IMR-90 (cell line): Measurements from ENCODE around the gene VWA5A. TPM values are rescaled to one million over a fixed set of nuclear protein-coding genes. Genes with fewer than 3 reads are reported as not detected.

Experiments
- ATAC-seq: fragments of 200-7000 bp; cut with Tn5 transposase; 2 replicates; pipeline ENCODE4 v1.9.1; 2020; ENCODE audit warnings: low read depth, mild to moderate bottlenecking, moderate library complexity
- BruUV-seq: library from RNA; stranded (reverse); fragments of 400-500 nt; replicated peaks from 2 replicates; lab custom pipeline; 2021; lab: Mats Ljungman, UMichigan
- CTCF ChIA-PET: fragments of 300-600 bp; formaldehyde crosslinking; extraction: SDS; loops from one replicate; lab custom pipeline; 2021; ENCODE audit warnings: antibody characterized with exemption; lab: Yijun Ruan, JAX
- POLR2A ChIA-PET: fragments of 300-600 bp; sonication (Branson Sonifier 250); formaldehyde crosslinking; loops from one replicate; lab custom pipeline; 2022; ENCODE audit warnings: antibody characterized with exemption; ENCODE audit not compliant: unreplicated experiment; lab: Charles Lee
- DNase-seq: peaks from one replicate; pipeline ENCODE4 v3.0.0; 2013
- H2AFZ ChIP-seq: replicated peaks from 2 replicates; pipeline ENCODE3; 2013; ENCODE audit warnings: low read length, mild to moderate bottlenecking; ENCODE audit not compliant: poor library complexity
- H2AK5ac ChIP-seq: 2 replicates; pipeline ENCODE4 v1.6.1; 2013; ENCODE audit warnings: low read depth, low read length, inconsistent platforms
- H2AK9ac ChIP-seq: replicated peaks from 2 replicates; pipeline ENCODE3; 2013; ENCODE audit warnings: mild to moderate bottlenecking, low read depth, low read length, moderate library complexity; ENCODE audit not compliant: poor library complexity
- H2BK120ac ChIP-seq: 2 replicates; pipeline ENCODE4 v1.6.1; 2013; ENCODE audit warnings: low read depth, low read length, inconsistent platforms
- H2BK15ac ChIP-seq: 3 replicates; pipeline ENCODE4 v1.6.1; 2013; ENCODE audit warnings: low read depth, low read length, inconsistent platforms
- H2BK20ac ChIP-seq: 2 replicates; pipeline ENCODE4 v1.6.1; 2013; ENCODE audit warnings: low read depth, mild to moderate bottlenecking, inconsistent platforms, low read length, moderate library complexity
- H2BK5ac ChIP-seq: 2 replicates; pipeline ENCODE4 v1.6.1; 2013; ENCODE audit warnings: mild to moderate bottlenecking, low read depth, low read length, inconsistent platforms; ENCODE audit not compliant: poor library complexity, severe bottlenecking
- H3K14ac ChIP-seq: replicated peaks from 2 replicates; pipeline ENCODE4 v1.6.1; 2013; ENCODE audit warnings: low read depth, low read length, inconsistent platforms
- H3K18ac ChIP-seq: 2 replicates; pipeline ENCODE4 v1.6.1; 2013; ENCODE audit warnings: low read depth, low read length, control low read depth
- H3K23ac ChIP-seq: 2 replicates; pipeline ENCODE4 v1.6.1; 2013; ENCODE audit warnings: low read depth, low read length, inconsistent platforms
- H3K27ac ChIP-seq: 2 replicates; pipeline ENCODE4 v1.5.1; 2013; ENCODE audit warnings: mild to moderate bottlenecking, control low read depth, low read length; ENCODE audit not compliant: insufficient read depth
- H3K27me3 ChIP-seq: 2 replicates; pipeline ENCODE4 v1.6.1; 2013; ENCODE audit warnings: low read length; ENCODE audit not compliant: control insufficient read depth, insufficient read depth
- H3K36me3 ChIP-seq: 2 replicates; pipeline ENCODE4 v1.6.1; 2013; ENCODE audit warnings: low read length, mixed read lengths; ENCODE audit not compliant: control insufficient read depth, insufficient read depth
- H3K4ac ChIP-seq: 2 replicates; pipeline ENCODE4 v1.6.1; 2013; ENCODE audit warnings: low read depth, low read length, inconsistent platforms
- H3K4me1 ChIP-seq: 2 replicates; pipeline ENCODE4 v1.6.1; 2013; ENCODE audit warnings: low read length, mixed read lengths; ENCODE audit not compliant: control insufficient read depth, insufficient read depth
- H3K4me2 ChIP-seq: 2 replicates; pipeline ENCODE4 v1.6.1; 2013; ENCODE audit warnings: low read depth, mild to moderate bottlenecking, control low read depth, low read length, moderate library complexity
- H3K4me3 ChIP-seq: 2 replicates; pipeline ENCODE4 v1.5.1; 2013; ENCODE audit warnings: low read depth, mild to moderate bottlenecking, control low read depth, low read length, moderate library complexity; ENCODE audit not compliant: insufficient read depth
- H3K56ac ChIP-seq: 2 replicates; pipeline ENCODE4 v1.6.1; 2013; ENCODE audit warnings: low read length, inconsistent platforms; ENCODE audit not compliant: insufficient read depth; ENCODE audit errors: extremely low read depth
- H3K79me1 ChIP-seq, 2 experiments: 2 replicates each; pipeline ENCODE4 v1.6.1; 2013; ENCODE audit warnings: low read length in 2 of 2, inconsistent platforms in 1 of 2, low read depth in 1 of 2
- H3K9ac ChIP-seq: 2 replicates; pipeline ENCODE4 v1.6.1; 2013; ENCODE audit warnings: low read depth, low read length, control low read depth
- H3K9me1 ChIP-seq: 2 replicates; pipeline ENCODE4 v1.6.1; 2013; ENCODE audit warnings: low read length, inconsistent platforms; ENCODE audit not compliant: insufficient read depth
- H3K9me3 ChIP-seq: 2 replicates; pipeline ENCODE4 v1.6.1; 2013; ENCODE audit warnings: low read length; ENCODE audit not compliant: control insufficient read depth, insufficient read depth
- H4K20me1 ChIP-seq: 2 replicates; pipeline ENCODE4 v1.6.1; 2013; ENCODE audit warnings: low read length, inconsistent platforms; ENCODE audit not compliant: insufficient read depth
- H4K5ac ChIP-seq: 2 replicates; pipeline ENCODE4 v1.6.1; 2013; ENCODE audit warnings: mild to moderate bottlenecking, low read depth, low read length, control low read depth
- H4K8ac ChIP-seq, 2 experiments: 2 replicates each; pipeline ENCODE4 v1.6.1; 2013; ENCODE audit warnings: low read depth in 2 of 2, low read length in 2 of 2, control low read depth in 1 of 2, inconsistent platforms in 1 of 2
- H4K91ac ChIP-seq: 2 replicates; pipeline ENCODE4 v1.6.1; 2013; ENCODE audit warnings: low read depth, low read length, inconsistent platforms; ENCODE audit not compliant: insufficient read depth
- BHLHE40 ChIP-seq: fragments of 150-350 bp; IDR thresholded peaks from 2 replicates; pipeline ENCODE4 v1.6.1; 2016; ENCODE audit warnings: mild to moderate bottlenecking, low read depth, low read length
- CEBPB ChIP-seq: IDR thresholded peaks from 2 replicates; pipeline ENCODE4 v1.6.1; 2012; ENCODE audit warnings: low read depth, low read length, improper control_type of control experiment
- CHD1 ChIP-seq: IDR thresholded peaks from 2 replicates; pipeline ENCODE4 v1.6.1; 2012; ENCODE audit warnings: low read depth, low read length, improper control_type of control experiment
- FOS ChIP-seq: fragments of 150-350 bp; IDR thresholded peaks from 2 replicates; pipeline ENCODE4 v1.6.1; 2016; ENCODE audit warnings: low read depth, low read length
- MAZ ChIP-seq: IDR thresholded peaks from 2 replicates; pipeline ENCODE4 v1.6.1; 2012; ENCODE audit warnings: low read depth, mild to moderate bottlenecking, low read length, improper control_type of control experiment, moderate library complexity, borderline replicate concordance
- MXI1 ChIP-seq: IDR thresholded peaks from 2 replicates; pipeline ENCODE4 v1.6.1; 2012; ENCODE audit warnings: low read depth, mild to moderate bottlenecking, low read length, moderate library complexity, borderline replicate concordance
- NFE2L2 ChIP-seq: fragments of 150-350 bp; IDR thresholded peaks from 2 replicates; pipeline ENCODE4 v1.6.1; 2016; ENCODE audit warnings: low read depth, mild to moderate bottlenecking, low read length
- POLR2A ChIP-seq: IDR thresholded peaks from 2 replicates; pipeline ENCODE4 v1.6.1; 2012; ENCODE audit warnings: mild to moderate bottlenecking, low read depth, low read length
- RAD21 ChIP-seq: IDR thresholded peaks from 2 replicates; pipeline ENCODE4 v1.6.1; 2012; ENCODE audit warnings: low read length, improper control_type of control experiment
- RFX5 ChIP-seq: IDR thresholded peaks from 2 replicates; pipeline ENCODE4 v1.8.0; 2012; ENCODE audit warnings: low read depth, mild to moderate bottlenecking, low read length, moderate library complexity
- SMC3 ChIP-seq: fragments of 150-350 bp; IDR thresholded peaks from 2 replicates; pipeline ENCODE4 v1.6.1; 2016; ENCODE audit warnings: low read depth, mild to moderate bottlenecking, antibody characterized with exemption, low read length, moderate library complexity
- WGBS, 2 experiments: methylation state at CpG; one replicate each; pipeline versions ENCODE4 v1.1.5 to v1.1.7; 2013; ENCODE audit warnings: missing lambda C conversion rate in 2 of 2; ENCODE audit not compliant: insufficient read length in 1 of 2; ENCODE audit errors: extremely low coverage in 2 of 2; 5-methylcytosine and 5-hydroxymethylcytosine counted together
- dilution Hi-C: fragments of 300-500 bp; cut with HindIII; formaldehyde crosslinking; loops from one replicate; pipeline ENCODE4 v1.14.3; 2018; ENCODE audit warnings: low sequenced_read_pairs; ENCODE audit not compliant: unreplicated experiment
- in situ Hi-C: fragments of 300-500 bp; cut with MboI; formaldehyde crosslinking; loops from 3 replicates; pipeline ENCODE4 v1.14.3; 2019; ENCODE audit warnings: low sequenced_read_pairs, inconsistent platforms, mixed read lengths
- intact Hi-C: fragments of 100-400 bp; cut with micrococcal nuclease; formaldehyde crosslinking; loops from 2 replicates; pipeline ENCODE4 v1.10.0; 2022
- polyA plus RNA-seq, 3 experiments: library from polyadenylated mRNA; depleted of rRNA; stranded (reverse); fragments of >200 nt; gene quantifications; 2 replicates each; pipeline ENCODE4 v1.2.3, GENCODE V29; 2012; ENCODE audit warnings: low replicate concordance in 1 of 3
- total RNA-seq: library from RNA; depleted of rRNA; stranded (reverse); fragments of >200 nt; gene quantifications from 2 replicates; pipeline ENCODE4 v1.2.3, GENCODE V29; 2012
- TF ChIP-seq, protein P1 (sequence below): fragments of 150-350 bp; IDR thresholded peaks from 2 replicates; pipeline ENCODE4 v1.6.1; 2017; ENCODE audit warnings: mild to moderate bottlenecking, antibody characterized with exemption, low read length, low read depth
- TF ChIP-seq, protein P2 (sequence below): conservative IDR thresholded peaks from 2 replicates; pipeline ENCODE4 v1.5.1; 2012; ENCODE audit warnings: mild to moderate bottlenecking, low read depth, low read length, improper control_type of control experiment

Gene VWA5A
- total and polyA plus RNA-seq, 2 of the 4 experiments (the other 2 are of a cell fraction): 5.6 to 6.8 TPM

DNA sequence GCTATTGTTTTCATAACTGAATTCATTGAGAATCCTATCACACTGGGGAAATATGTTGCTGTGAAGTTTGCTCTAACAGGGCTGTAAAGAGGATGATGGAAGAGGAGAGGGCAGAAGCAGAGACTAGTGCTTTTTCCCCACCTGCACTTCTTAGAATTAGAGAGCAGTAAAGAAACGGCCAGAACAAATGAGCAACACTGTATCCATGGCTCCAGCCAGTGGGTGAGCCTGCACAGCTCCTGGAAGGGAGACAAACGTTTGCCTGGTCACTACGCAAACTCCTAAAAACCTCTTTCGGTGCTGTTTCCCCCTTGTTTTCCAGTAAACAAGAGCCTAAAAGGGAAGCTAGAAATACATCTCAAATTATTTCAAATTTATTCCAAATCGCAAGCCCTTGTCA lies 45.7 kb downstream of the VWA5A start:
- H2AK9ac ChIP-seq: no peak overlapping the region
- no peak overlapping the region for H3K18ac ChIP-seq
- WGBS, 2 experiments: no CpG with 5 or more reads among the region's 5 CpGs
- H2AFZ ChIP-seq: no peak overlapping the region
- H3K4me2 ChIP-seq: no peak overlapping the region
- no peak overlapping the region for H2BK20ac ChIP-seq
- no peaks in the 10 kb centered on the region for H3K9me1 ChIP-seq
- H3K4ac ChIP-seq: no peak overlapping the region
- H3K14ac ChIP-seq: no peak overlapping the region
- no peak overlapping the region for H2AK5ac ChIP-seq
- H3K9ac ChIP-seq: no peak overlapping the region
- no peak for DNase-seq
- ChIA-PET CTCF (no interaction called here), POLR2A (no interaction called here)
- no TSS peak for BruUV-seq
- no peaks in the 10 kb centered on the region for H3K79me1 ChIP-seq
- intact Hi-C loops (no loop called here), dilution Hi-C loops (no loop called here), in situ Hi-C loops (no loop called here)
- peaks cover 3% of the 10 kb centered on the region; the same call in 1 of the 2 replicates for H3K27me3 ChIP-seq
- H3K27ac ChIP-seq: no peak overlapping the region
- no peak overlapping the region for H4K91ac ChIP-seq
- no peak overlapping the region for H3K23ac ChIP-seq
- no peaks in the 10 kb centered on the region for H3K36me3 ChIP-seq
- H2BK15ac ChIP-seq: no peak overlapping the region
- no peaks in the 10 kb centered on the region for H4K20me1 ChIP-seq
- H2BK120ac ChIP-seq: no peak overlapping the region
- no peak overlapping the region for H4K8ac ChIP-seq
- H3K4me3 ChIP-seq: no peak overlapping the region
- no peaks in the 10 kb centered on the region for H3K4me1 ChIP-seq
- TF ChIP-seq POLR2A (no peak), MAZ (no peak), CEBPB (no peak), RFX5 (no peak), NFE2L2 (no peak), RAD21 (no peak), FOS (no peak), BHLHE40 (no peak), CHD1 (no peak), SMC3 (no peak), MXI1 (no peak)
- TF ChIP-seq, protein P1, sequence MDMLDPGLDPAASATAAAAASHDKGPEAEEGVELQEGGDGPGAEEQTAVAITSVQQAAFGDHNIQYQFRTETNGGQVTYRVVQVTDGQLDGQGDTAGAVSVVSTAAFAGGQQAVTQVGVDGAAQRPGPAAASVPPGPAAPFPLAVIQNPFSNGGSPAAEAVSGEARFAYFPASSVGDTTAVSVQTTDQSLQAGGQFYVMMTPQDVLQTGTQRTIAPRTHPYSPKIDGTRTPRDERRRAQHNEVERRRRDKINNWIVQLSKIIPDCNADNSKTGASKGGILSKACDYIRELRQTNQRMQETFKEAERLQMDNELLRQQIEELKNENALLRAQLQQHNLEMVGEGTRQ: no peak
- TF ChIP-seq, protein P2, sequence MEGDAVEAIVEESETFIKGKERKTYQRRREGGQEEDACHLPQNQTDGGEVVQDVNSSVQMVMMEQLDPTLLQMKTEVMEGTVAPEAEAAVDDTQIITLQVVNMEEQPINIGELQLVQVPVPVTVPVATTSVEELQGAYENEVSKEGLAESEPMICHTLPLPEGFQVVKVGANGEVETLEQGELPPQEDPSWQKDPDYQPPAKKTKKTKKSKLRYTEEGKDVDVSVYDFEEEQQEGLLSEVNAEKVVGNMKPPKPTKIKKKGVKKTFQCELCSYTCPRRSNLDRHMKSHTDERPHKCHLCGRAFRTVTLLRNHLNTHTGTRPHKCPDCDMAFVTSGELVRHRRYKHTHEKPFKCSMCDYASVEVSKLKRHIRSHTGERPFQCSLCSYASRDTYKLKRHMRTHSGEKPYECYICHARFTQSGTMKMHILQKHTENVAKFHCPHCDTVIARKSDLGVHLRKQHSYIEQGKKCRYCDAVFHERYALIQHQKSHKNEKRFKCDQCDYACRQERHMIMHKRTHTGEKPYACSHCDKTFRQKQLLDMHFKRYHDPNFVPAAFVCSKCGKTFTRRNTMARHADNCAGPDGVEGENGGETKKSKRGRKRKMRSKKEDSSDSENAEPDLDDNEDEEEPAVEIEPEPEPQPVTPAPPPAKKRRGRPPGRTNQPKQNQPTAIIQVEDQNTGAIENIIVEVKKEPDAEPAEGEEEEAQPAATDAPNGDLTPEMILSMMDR: no peak
- no peak overlapping the region for H2BK5ac ChIP-seq
- no peak overlapping the region for H3K56ac ChIP-seq
- no peak for ATAC-seq
- no peak overlapping the region for H4K5ac ChIP-seq
- H3K9me3 ChIP-seq: no peaks in the 10 kb centered on the region
